ENCODE measurements around the gene XRN1. TPM values are rescaled to one million over a fixed set of nuclear protein-coding genes. Genes with fewer than 3 reads are reported as not detected.
"Not testable (repeated sequence)": the region's sequence is repeated elsewhere in the genome, so short reads cannot be mapped to it uniquely, and the experiment has no call there.

XRN1 gene
- total RNA-seq, 3 donors from 2014 or later (not counting 1 experiment from before 2014, with no cell fraction given): 116 to 141 (median 128) TPM

GRCh38 chr3:142332390-142332789 lies 115.4 kb downstream of the XRN1 start:
- no peak for TF ChIP-seq CTCF (IDR thresholded peaks at IDR 0.05)
- H3K27ac Mint-ChIP-seq: no peak overlapping the region
- no peaks in the 10 kb centered on the region for H3K27me3 Mint-ChIP-seq (ENCODE audit: low read depth in 2 of 2)
- Histone ChIP-seq H3K27me3 (ENCODE audit: control insufficient read depth, insufficient read depth, low read length) (no peaks in the 10 kb centered on the region), H3K36me3 (ENCODE audit: control insufficient read depth, insufficient read depth, low read length) (peaks cover 57% of the 10 kb centered on the region), H3K4me3 (ENCODE audit: low read length) (no peak overlapping the region), H3K4me1 (ENCODE audit: control insufficient read depth, insufficient read depth, low read length) (no peaks in the 10 kb centered on the region), H3K9me3 (ENCODE audit: control insufficient read depth, insufficient read depth, low read length) (no peaks in the 10 kb centered on the region), H3K27ac (ENCODE audit: low read length) (no peak overlapping the region)
- intact Hi-C loops (cut with micrococcal nuclease): no loop called here
- H3K4me3 Mint-ChIP-seq: no peak overlapping the region
- 100% methylated on average over 1 of the region's 2 CpGs for WGBS (ENCODE audit: insufficient coverage)
- H3K4me1 Mint-ChIP-seq: peaks cover 0 to 10% of the 10 kb centered on the region in 2 donors
- DNase-seq: no peak
- ATAC-seq: no peak
- H3K36me3 Mint-ChIP-seq: peaks cover 10% of the 10 kb centered on the region
- no peaks in the 10 kb centered on the region for H3K9me3 Mint-ChIP-seq

- intact Hi-C loops (cut with micrococcal nuclease); H3K27me3 Mint-ChIP-seq (ENCODE audit: low read depth in 2 of 2); H3K4me3 ChIP-seq (ENCODE audit: low read length); H3K4me3 Mint-ChIP-seq; H3K9me3 ChIP-seq (ENCODE audit: control insufficient read depth, insufficient read depth, low read length); H3K27me3 ChIP-seq (ENCODE audit: control insufficient read depth, insufficient read depth, low read length); H3K4me1 ChIP-seq (ENCODE audit: control insufficient read depth, insufficient read depth, low read length); H3K9me3 Mint-ChIP-seq; ATAC-seq; DNase-seq; H3K27ac ChIP-seq (ENCODE audit: low read length); H3K4me1 Mint-ChIP-seq: not testable (repeated sequence)
- no CpG with 5 or more reads among the region's 1 CpG for WGBS (ENCODE audit: insufficient coverage)
- H3K36me3 Mint-ChIP-seq: peaks cover 24% of the 10 kb centered on the region
- H3K27ac Mint-ChIP-seq: peak overlapping the region in 1 of 2 donors; percentile 26
- peaks cover 20% of the 10 kb centered on the region for H3K36me3 ChIP-seq (ENCODE audit: control insufficient read depth, insufficient read depth, low read length)
Observed at GRCh38 chr3:142324275-142324953, 123.4 kb downstream of the XRN1 start.

GRCh38 chr3:142319912-142320311 lies 127.9 kb downstream of the XRN1 start:
- Histone ChIP-seq H3K36me3 (ENCODE audit: control insufficient read depth, insufficient read depth, low read length) (peaks cover 21% of the 10 kb centered on the region), H3K9me3 (ENCODE audit: control insufficient read depth, insufficient read depth, low read length) (no peaks in the 10 kb centered on the region), H3K27me3 (ENCODE audit: control insufficient read depth, insufficient read depth, low read length) (no peaks in the 10 kb centered on the region), H3K27ac (ENCODE audit: low read length) (no peak overlapping the region), H3K4me1 (ENCODE audit: control insufficient read depth, insufficient read depth, low read length) (no peaks in the 10 kb centered on the region), H3K4me3 (ENCODE audit: low read length) (no peak overlapping the region)
- peaks cover 9% of the 10 kb centered on the region for H3K36me3 Mint-ChIP-seq
- no peak for TF ChIP-seq CTCF (IDR thresholded peaks at IDR 0.05)
- H3K27ac Mint-ChIP-seq: peak overlapping the region in 1 of 2 donors; percentile 59
- ATAC-seq (no peak), DNase-seq (no peak)
- no peaks in the 10 kb centered on the region for H3K9me3 Mint-ChIP-seq
- no peaks in the 10 kb centered on the region for H3K27me3 Mint-ChIP-seq (ENCODE audit: low read depth in 2 of 2)
- H3K4me1 Mint-ChIP-seq: no peaks in the 10 kb centered on the region
- H3K4me3 Mint-ChIP-seq: no peak overlapping the region
- 100% methylated on average over 1 of the region's 3 CpGs for WGBS (ENCODE audit: insufficient coverage)
- intact Hi-C loops (cut with micrococcal nuclease): no loop called here

GRCh38 chr3:142319094-142319493 lies 128.7 kb downstream of the XRN1 start:
- Mint-ChIP-seq H3K36me3 (peaks cover 9% of the 10 kb centered on the region), H3K4me1 (no peaks in the 10 kb centered on the region)

More at GRCh38 chr3:142319094-142319493, 128.7 kb downstream of the XRN1 start:
- intact Hi-C loops (cut with micrococcal nuclease): no loop called here
- Mint-ChIP-seq H3K27me3 (ENCODE audit: low read depth in 2 of 2) (no peaks in the 10 kb centered on the region), H3K27ac (no peak overlapping the region), H3K9me3 (no peaks in the 10 kb centered on the region), H3K4me3 (no peak overlapping the region)
- no peak overlapping the region for H3K4me3 ChIP-seq (ENCODE audit: low read length)
- no peaks in the 10 kb centered on the region for H3K9me3 ChIP-seq (ENCODE audit: control insufficient read depth, insufficient read depth, low read length)
- 100% methylated on average over 1 of the region's 1 CpG for WGBS (ENCODE audit: insufficient coverage)
- no peak overlapping the region for H3K27ac ChIP-seq (ENCODE audit: low read length)
- ATAC-seq: no peak
- no peak for DNase-seq
- no peaks in the 10 kb centered on the region for H3K4me1 ChIP-seq (ENCODE audit: control insufficient read depth, insufficient read depth, low read length)
- no peaks in the 10 kb centered on the region for H3K27me3 ChIP-seq (ENCODE audit: control insufficient read depth, insufficient read depth, low read length)
- TF ChIP-seq CTCF (IDR thresholded peaks at IDR 0.05): no peak
- H3K36me3 ChIP-seq (ENCODE audit: control insufficient read depth, insufficient read depth, low read length): peaks cover 24% of the 10 kb centered on the region
